HepG2 (cell line): ENCODE measurements around the gene ANKRD53. TPM values are rescaled to one million over a fixed set of nuclear protein-coding genes. Genes with fewer than 3 reads are reported as not detected.
A peak's percentile ranks its signal among the peaks of the same experiment; 100 is the strongest.

Experiments
- ELF4 ChIP-seq: sonication (generic); formaldehyde crosslinking; IDR thresholded peaks from 2 replicates; pipeline ENCODE4 v1.5.0; 2020; ENCODE audit warnings: missing genetic modification reagents, mild to moderate bottlenecking, moderate library complexity, borderline replicate concordance
- FOXK1 ChIP-seq: sonication (generic); formaldehyde crosslinking; IDR thresholded peaks from 2 replicates; pipeline ENCODE4 v1.4.0; 2020; ENCODE audit warnings: low read depth, missing genetic modification reagents, borderline replicate concordance
- GATAD2A ChIP-seq: IDR thresholded peaks from 2 replicates; pipeline ENCODE4 v1.6.1; 2016
- GTF3A ChIP-seq: sonication (generic); formaldehyde crosslinking; conservative IDR thresholded peaks from 2 replicates; pipeline ENCODE4 v1.4.0; 2020; ENCODE audit warnings: mild to moderate bottlenecking, missing genetic modification reagents
- MZF1 ChIP-seq: sonication (generic); formaldehyde crosslinking; IDR thresholded peaks from 2 replicates; pipeline ENCODE4 v1.8.1; 2023; ENCODE audit warnings: mild to moderate bottlenecking, missing genetic modification reagents, borderline replicate concordance
- NFE2L2 ChIP-seq: fragments of 150-350 bp; IDR thresholded peaks from 2 replicates; pipeline ENCODE4 v1.6.1; 2014; ENCODE audit warnings: low read length
- POLR2A ChIP-seq, 2 experiments: IDR thresholded peaks; 2 replicates each; pipeline ENCODE4 v1.6.1; 2011; ENCODE audit warnings: low read depth in 2 of 2, low read length in 2 of 2, mild to moderate bottlenecking in 1 of 2, moderate library complexity in 1 of 2; ENCODE audit not compliant: insufficient read depth in 1 of 2
- RBM22 ChIP-seq: fragments of 200-400 bp; formaldehyde crosslinking; optimal IDR thresholded peaks from 2 replicates; pipeline ENCODE3; 2017; ENCODE audit warnings: mild to moderate bottlenecking, low read length, moderate library complexity
- RELA ChIP-seq: sonication (generic); formaldehyde crosslinking; IDR thresholded peaks from 2 replicates; pipeline ENCODE4 v1.4.0; 2020; ENCODE audit warnings: missing genetic modification reagents
- REXO4 ChIP-seq: sonication (generic); formaldehyde crosslinking; IDR thresholded peaks from 2 replicates; pipeline ENCODE4 v1.8.0; 2022; ENCODE audit warnings: missing genetic modification reagents, mild to moderate bottlenecking, borderline replicate concordance
- ZKSCAN5 ChIP-seq: sonication (generic); formaldehyde crosslinking; IDR thresholded peaks from 2 replicates; pipeline ENCODE4 v1.5.1; 2020; ENCODE audit warnings: mild to moderate bottlenecking, missing genetic modification reagents
- ZMYM2 ChIP-seq: sonication (generic); formaldehyde crosslinking; IDR thresholded peaks from 2 replicates; pipeline ENCODE4 v1.8.0; 2022; ENCODE audit warnings: mild to moderate bottlenecking, missing genetic modification reagents
- ZNF326 ChIP-seq: sonication (generic); formaldehyde crosslinking; IDR thresholded peaks from 2 replicates; pipeline ENCODE4 v1.4.0; 2020; ENCODE audit warnings: missing genetic modification reagents, borderline replicate concordance
- ZNF382 ChIP-seq: sonication (generic); formaldehyde crosslinking; IDR thresholded peaks from 2 replicates; pipeline ENCODE4 v1.5.0; 2020; ENCODE audit warnings: missing genetic modification reagents, mild to moderate bottlenecking, borderline replicate concordance
- ZNF615 ChIP-seq: sonication (generic); formaldehyde crosslinking; IDR thresholded peaks from 2 replicates; pipeline ENCODE4 v1.5.0; 2020; ENCODE audit warnings: mild to moderate bottlenecking, missing genetic modification reagents, borderline replicate concordance
- ZNF776 ChIP-seq: sonication (generic); formaldehyde crosslinking; IDR thresholded peaks from 2 replicates; pipeline ENCODE4 v1.4.0; 2020; ENCODE audit warnings: mild to moderate bottlenecking, missing genetic modification reagents
- polyA plus RNA-seq, 8 experiments: library from polyadenylated mRNA; depleted of rRNA in 3 of 8; stranded (reverse) in 7 of 8; unstranded in 1 of 8; fragments of >200 nt; fragmentation: Illumina TruSeq in 4 of 8; extraction: Trizol in 4 of 8; gene quantifications; 2 replicates each; pipeline versions ENCODE4 v1.2.1 to v1.2.3, GENCODE V29; 2011 to 2016; ENCODE audit warnings: low read depth in 4 of 8, missing spikeins in 1 of 8, mixed read lengths in 1 of 8; ENCODE audit not compliant: insufficient read depth in 1 of 8
- total RNA-seq, 5 experiments: library from RNA; depleted of rRNA; stranded (reverse); fragments of >200 nt; fragmentation: Illumina TruSeq; extraction: Trizol; gene quantifications; 2 replicates each; pipeline ENCODE4 v1.2.3, GENCODE V29; 2016; ENCODE audit warnings: low read depth in 1 of 5
- TF ChIP-seq, protein P1 (sequence below): sonication (generic); formaldehyde crosslinking; IDR thresholded peaks from 2 replicates; pipeline ENCODE4 v1.4.0; 2020; ENCODE audit warnings: missing genetic modification reagents
- TF ChIP-seq, protein P2 (sequence below): sonication (generic); formaldehyde crosslinking; IDR thresholded peaks from 2 replicates; pipeline ENCODE4 v1.4.0; 2020; ENCODE audit warnings: mild to moderate bottlenecking, missing genetic modification reagents
- TF ChIP-seq, protein P3 (sequence below): IDR thresholded peaks from 2 replicates; pipeline ENCODE4 v1.6.1; 2016; ENCODE audit warnings: mild to moderate bottlenecking, missing biosample characterization, missing genetic modification reagents
- TF ChIP-seq, protein P4 (sequence below): sonication (generic); formaldehyde crosslinking; conservative IDR thresholded peaks from 2 replicates; pipeline ENCODE4 v1.4.0; 2020; ENCODE audit warnings: missing genetic modification reagents
- TF ChIP-seq, protein P5 (sequence below): sonication (generic); formaldehyde crosslinking; IDR thresholded peaks from 2 replicates; pipeline ENCODE4 v1.4.0; 2020; ENCODE audit warnings: missing genetic modification reagents

The ANKRD53 gene
- total and polyA plus RNA-seq, 2 of the 13 experiments (the other 11 are each of a cell fraction or from before 2014, with no cell fraction given), result 0.15 TPM; not detected in 1

DNA sequence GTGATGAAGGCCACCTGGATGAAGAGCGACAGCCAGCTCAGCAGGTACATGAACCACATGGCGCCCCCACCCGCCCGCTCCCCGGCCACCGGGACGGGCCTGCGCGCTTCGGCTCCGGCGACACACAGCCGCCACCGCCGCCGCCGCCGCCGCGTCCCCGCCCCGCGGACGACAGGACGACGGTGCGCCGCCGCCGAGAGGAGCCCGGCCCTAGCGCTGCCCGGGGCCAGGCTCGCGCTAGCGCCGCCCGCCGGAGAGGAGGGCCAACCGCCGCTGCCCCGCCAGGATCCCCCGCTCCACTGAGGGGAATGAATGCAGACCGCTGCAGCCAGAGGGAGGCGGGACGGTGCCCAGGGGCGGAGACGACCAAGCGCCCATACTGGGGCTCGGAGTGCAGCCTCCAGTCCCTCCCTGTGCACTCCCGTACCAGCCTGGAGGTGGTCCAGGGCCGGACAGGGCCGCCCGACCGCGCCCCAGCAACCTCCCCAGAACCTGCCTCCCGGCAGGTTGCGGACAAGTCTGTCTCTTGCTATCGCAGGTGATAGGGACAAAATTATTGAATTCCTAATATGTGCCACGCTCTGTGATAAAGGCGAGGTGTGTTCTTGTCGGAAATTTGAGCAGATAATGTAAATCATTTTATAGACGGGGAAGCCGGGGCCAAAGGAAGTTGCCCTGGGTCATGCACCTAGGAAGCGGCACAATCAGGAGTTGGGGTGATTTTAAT lies 16.4 kb downstream of the ANKRD53 start, which contains the start of gene TEX261 (continued):
- TF ChIP-seq, protein P1, sequence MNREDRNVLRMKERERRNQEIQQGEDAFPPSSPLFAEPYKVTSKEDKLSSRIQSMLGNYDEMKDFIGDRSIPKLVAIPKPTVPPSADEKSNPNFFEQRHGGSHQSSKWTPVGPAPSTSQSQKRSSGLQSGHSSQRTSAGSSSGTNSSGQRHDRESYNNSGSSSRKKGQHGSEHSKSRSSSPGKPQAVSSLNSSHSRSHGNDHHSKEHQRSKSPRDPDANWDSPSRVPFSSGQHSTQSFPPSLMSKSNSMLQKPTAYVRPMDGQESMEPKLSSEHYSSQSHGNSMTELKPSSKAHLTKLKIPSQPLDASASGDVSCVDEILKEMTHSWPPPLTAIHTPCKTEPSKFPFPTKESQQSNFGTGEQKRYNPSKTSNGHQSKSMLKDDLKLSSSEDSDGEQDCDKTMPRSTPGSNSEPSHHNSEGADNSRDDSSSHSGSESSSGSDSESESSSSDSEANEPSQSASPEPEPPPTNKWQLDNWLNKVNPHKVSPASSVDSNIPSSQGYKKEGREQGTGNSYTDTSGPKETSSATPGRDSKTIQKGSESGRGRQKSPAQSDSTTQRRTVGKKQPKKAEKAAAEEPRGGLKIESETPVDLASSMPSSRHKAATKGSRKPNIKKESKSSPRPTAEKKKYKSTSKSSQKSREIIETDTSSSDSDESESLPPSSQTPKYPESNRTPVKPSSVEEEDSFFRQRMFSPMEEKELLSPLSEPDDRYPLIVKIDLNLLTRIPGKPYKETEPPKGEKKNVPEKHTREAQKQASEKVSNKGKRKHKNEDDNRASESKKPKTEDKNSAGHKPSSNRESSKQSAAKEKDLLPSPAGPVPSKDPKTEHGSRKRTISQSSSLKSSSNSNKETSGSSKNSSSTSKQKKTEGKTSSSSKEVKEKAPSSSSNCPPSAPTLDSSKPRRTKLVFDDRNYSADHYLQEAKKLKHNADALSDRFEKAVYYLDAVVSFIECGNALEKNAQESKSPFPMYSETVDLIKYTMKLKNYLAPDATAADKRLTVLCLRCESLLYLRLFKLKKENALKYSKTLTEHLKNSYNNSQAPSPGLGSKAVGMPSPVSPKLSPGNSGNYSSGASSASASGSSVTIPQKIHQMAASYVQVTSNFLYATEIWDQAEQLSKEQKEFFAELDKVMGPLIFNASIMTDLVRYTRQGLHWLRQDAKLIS, result no peak
- TF ChIP-seq ZNF615 (CRISPR knock-in tag) (no peak), MZF1 (no peak; the same call in 1 of the 2 replicates), GATAD2A (CRISPR knock-in tag) (0 out of 2 replicates have a peak, but pooled peaks have one; percentile 23), RELA (CRISPR knock-in tag) (no peak), RBM22 (no peak), ZNF326 (CRISPR knock-in tag) (no peak), REXO4 (CRISPR knock-in tag) (no peak), ELF4 (CRISPR knock-in tag) (no peak), FOXK1 (CRISPR knock-in tag) (no peak), GTF3A (no peak), NFE2L2 (no peak), ZMYM2 (CRISPR knock-in tag) (no peak), ZKSCAN5 (CRISPR knock-in tag) (no peak), POLR2A (IDR thresholded peaks at IDR 0.05; ENCODE audit: insufficient read depth in 1 of 2, low read depth in 2 of 2, low read length in 2 of 2) (peak; percentile 75 to 81), ZNF382 (CRISPR knock-in tag) (no peak), ZNF776 (CRISPR knock-in tag) (no peak; the same call in 1 of the 2 replicates)
- TF ChIP-seq, protein P2, sequence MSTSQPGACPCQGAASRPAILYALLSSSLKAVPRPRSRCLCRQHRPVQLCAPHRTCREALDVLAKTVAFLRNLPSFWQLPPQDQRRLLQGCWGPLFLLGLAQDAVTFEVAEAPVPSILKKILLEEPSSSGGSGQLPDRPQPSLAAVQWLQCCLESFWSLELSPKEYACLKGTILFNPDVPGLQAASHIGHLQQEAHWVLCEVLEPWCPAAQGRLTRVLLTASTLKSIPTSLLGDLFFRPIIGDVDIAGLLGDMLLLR (CRISPR knock-in tag), result peak; percentile 22; the same call in 1 of the 2 replicates
- TF ChIP-seq, protein P3, sequence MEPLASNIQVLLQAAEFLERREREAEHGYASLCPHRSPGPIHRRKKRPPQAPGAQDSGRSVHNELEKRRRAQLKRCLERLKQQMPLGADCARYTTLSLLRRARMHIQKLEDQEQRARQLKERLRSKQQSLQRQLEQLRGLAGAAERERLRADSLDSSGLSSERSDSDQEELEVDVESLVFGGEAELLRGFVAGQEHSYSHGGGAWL (CRISPR knock-in tag), result peak; percentile 47; the same call in 1 of the 2 replicates
- TF ChIP-seq, protein P4, sequence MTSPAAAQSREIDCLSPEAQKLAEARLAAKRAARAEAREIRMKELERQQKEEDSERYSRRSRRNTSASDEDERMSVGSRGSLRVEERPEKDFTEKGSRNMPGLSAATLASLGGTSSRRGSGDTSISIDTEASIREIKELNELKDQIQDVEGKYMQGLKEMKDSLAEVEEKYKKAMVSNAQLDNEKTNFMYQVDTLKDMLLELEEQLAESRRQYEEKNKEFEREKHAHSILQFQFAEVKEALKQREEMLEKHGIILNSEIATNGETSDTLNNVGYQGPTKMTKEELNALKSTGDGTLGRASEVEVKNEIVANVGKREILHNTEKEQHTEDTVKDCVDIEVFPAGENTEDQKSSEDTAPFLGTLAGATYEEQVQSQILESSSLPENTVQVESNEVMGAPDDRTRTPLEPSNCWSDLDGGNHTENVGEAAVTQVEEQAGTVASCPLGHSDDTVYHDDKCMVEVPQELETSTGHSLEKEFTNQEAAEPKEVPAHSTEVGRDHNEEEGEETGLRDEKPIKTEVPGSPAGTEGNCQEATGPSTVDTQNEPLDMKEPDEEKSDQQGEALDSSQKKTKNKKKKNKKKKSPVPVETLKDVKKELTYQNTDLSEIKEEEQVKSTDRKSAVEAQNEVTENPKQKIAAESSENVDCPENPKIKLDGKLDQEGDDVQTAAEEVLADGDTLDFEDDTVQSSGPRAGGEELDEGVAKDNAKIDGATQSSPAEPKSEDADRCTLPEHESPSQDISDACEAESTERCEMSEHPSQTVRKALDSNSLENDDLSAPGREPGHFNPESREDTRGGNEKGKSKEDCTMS (CRISPR knock-in tag), result no peak
- TF ChIP-seq, protein P5, sequence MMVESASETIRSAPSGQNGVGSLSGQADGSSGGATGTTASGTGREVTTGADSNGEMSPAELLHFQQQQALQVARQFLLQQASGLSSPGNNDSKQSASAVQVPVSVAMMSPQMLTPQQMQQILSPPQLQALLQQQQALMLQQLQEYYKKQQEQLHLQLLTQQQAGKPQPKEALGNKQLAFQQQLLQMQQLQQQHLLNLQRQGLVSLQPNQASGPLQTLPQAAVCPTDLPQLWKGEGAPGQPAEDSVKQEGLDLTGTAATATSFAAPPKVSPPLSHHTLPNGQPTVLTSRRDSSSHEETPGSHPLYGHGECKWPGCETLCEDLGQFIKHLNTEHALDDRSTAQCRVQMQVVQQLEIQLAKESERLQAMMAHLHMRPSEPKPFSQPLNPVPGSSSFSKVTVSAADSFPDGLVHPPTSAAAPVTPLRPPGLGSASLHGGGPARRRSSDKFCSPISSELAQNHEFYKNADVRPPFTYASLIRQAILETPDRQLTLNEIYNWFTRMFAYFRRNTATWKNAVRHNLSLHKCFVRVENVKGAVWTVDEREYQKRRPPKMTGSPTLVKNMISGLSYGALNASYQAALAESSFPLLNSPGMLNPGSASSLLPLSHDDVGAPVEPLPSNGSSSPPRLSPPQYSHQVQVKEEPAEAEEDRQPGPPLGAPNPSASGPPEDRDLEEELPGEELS, result no peak; the same call in 1 of the 2 replicates
